IMR-90 (cell line): ENCODE data around the gene R3HDM2. TPM values are rescaled to one million over a fixed set of nuclear protein-coding genes. Genes with fewer than 3 reads are reported as not detected.

Experiments used
- ATAC-seq: fragments of 200-7000 bp; cut with Tn5 transposase; 2 replicates; pipeline ENCODE4 v1.9.1; 2020; ENCODE audit warnings: low read depth, mild to moderate bottlenecking, moderate library complexity
- BruUV-seq: library from RNA; stranded (reverse); fragments of 400-500 nt; replicated peaks from 2 replicates; lab custom pipeline; 2021; lab: Mats Ljungman, UMichigan
- CTCF ChIA-PET: fragments of 300-600 bp; formaldehyde crosslinking; extraction: SDS; loops from one replicate; lab custom pipeline; 2021; ENCODE audit warnings: antibody characterized with exemption; lab: Yijun Ruan, JAX
- POLR2A ChIA-PET: fragments of 300-600 bp; sonication (Branson Sonifier 250); formaldehyde crosslinking; loops from one replicate; lab custom pipeline; 2022; ENCODE audit warnings: antibody characterized with exemption; ENCODE audit not compliant: unreplicated experiment; lab: Charles Lee
- DNase-seq: peaks from one replicate; pipeline ENCODE4 v3.0.0; 2013
- H2AFZ ChIP-seq: replicated peaks from 2 replicates; pipeline ENCODE3; 2013; ENCODE audit warnings: low read length, mild to moderate bottlenecking; ENCODE audit not compliant: poor library complexity
- H2AK5ac ChIP-seq: 2 replicates; pipeline ENCODE4 v1.6.1; 2013; ENCODE audit warnings: low read depth, low read length, inconsistent platforms
- H2AK9ac ChIP-seq: replicated peaks from 2 replicates; pipeline ENCODE3; 2013; ENCODE audit warnings: mild to moderate bottlenecking, low read depth, low read length, moderate library complexity; ENCODE audit not compliant: poor library complexity
- H2BK120ac ChIP-seq: 2 replicates; pipeline ENCODE4 v1.6.1; 2013; ENCODE audit warnings: low read depth, low read length, inconsistent platforms
- H2BK15ac ChIP-seq: 3 replicates; pipeline ENCODE4 v1.6.1; 2013; ENCODE audit warnings: low read depth, low read length, inconsistent platforms
- H2BK20ac ChIP-seq: 2 replicates; pipeline ENCODE4 v1.6.1; 2013; ENCODE audit warnings: low read depth, mild to moderate bottlenecking, inconsistent platforms, low read length, moderate library complexity
- H2BK5ac ChIP-seq: 2 replicates; pipeline ENCODE4 v1.6.1; 2013; ENCODE audit warnings: mild to moderate bottlenecking, low read depth, low read length, inconsistent platforms; ENCODE audit not compliant: poor library complexity, severe bottlenecking
- H3K14ac ChIP-seq: replicated peaks from 2 replicates; pipeline ENCODE4 v1.6.1; 2013; ENCODE audit warnings: low read depth, low read length, inconsistent platforms
- H3K18ac ChIP-seq: 2 replicates; pipeline ENCODE4 v1.6.1; 2013; ENCODE audit warnings: low read depth, low read length, control low read depth
- H3K23ac ChIP-seq: 2 replicates; pipeline ENCODE4 v1.6.1; 2013; ENCODE audit warnings: low read depth, low read length, inconsistent platforms
- H3K27ac ChIP-seq: 2 replicates; pipeline ENCODE4 v1.5.1; 2013; ENCODE audit warnings: mild to moderate bottlenecking, control low read depth, low read length; ENCODE audit not compliant: insufficient read depth
- H3K27me3 ChIP-seq: 2 replicates; pipeline ENCODE4 v1.6.1; 2013; ENCODE audit warnings: low read length; ENCODE audit not compliant: control insufficient read depth, insufficient read depth
- H3K36me3 ChIP-seq: 2 replicates; pipeline ENCODE4 v1.6.1; 2013; ENCODE audit warnings: low read length, mixed read lengths; ENCODE audit not compliant: control insufficient read depth, insufficient read depth
- H3K4ac ChIP-seq: 2 replicates; pipeline ENCODE4 v1.6.1; 2013; ENCODE audit warnings: low read depth, low read length, inconsistent platforms
- H3K4me1 ChIP-seq: 2 replicates; pipeline ENCODE4 v1.6.1; 2013; ENCODE audit warnings: low read length, mixed read lengths; ENCODE audit not compliant: control insufficient read depth, insufficient read depth
- H3K4me2 ChIP-seq: 2 replicates; pipeline ENCODE4 v1.6.1; 2013; ENCODE audit warnings: low read depth, mild to moderate bottlenecking, control low read depth, low read length, moderate library complexity
- H3K4me3 ChIP-seq: 2 replicates; pipeline ENCODE4 v1.5.1; 2013; ENCODE audit warnings: low read depth, mild to moderate bottlenecking, control low read depth, low read length, moderate library complexity; ENCODE audit not compliant: insufficient read depth
- H3K56ac ChIP-seq: 2 replicates; pipeline ENCODE4 v1.6.1; 2013; ENCODE audit warnings: low read length, inconsistent platforms; ENCODE audit not compliant: insufficient read depth; ENCODE audit errors: extremely low read depth
- H3K79me1 ChIP-seq, 2 experiments: 2 replicates each; pipeline ENCODE4 v1.6.1; 2013; ENCODE audit warnings: low read length in 2 of 2, inconsistent platforms in 1 of 2, low read depth in 1 of 2
- H3K9ac ChIP-seq: 2 replicates; pipeline ENCODE4 v1.6.1; 2013; ENCODE audit warnings: low read depth, low read length, control low read depth
- H3K9me1 ChIP-seq: 2 replicates; pipeline ENCODE4 v1.6.1; 2013; ENCODE audit warnings: low read length, inconsistent platforms; ENCODE audit not compliant: insufficient read depth
- H3K9me3 ChIP-seq: 2 replicates; pipeline ENCODE4 v1.6.1; 2013; ENCODE audit warnings: low read length; ENCODE audit not compliant: control insufficient read depth, insufficient read depth
- H4K20me1 ChIP-seq: 2 replicates; pipeline ENCODE4 v1.6.1; 2013; ENCODE audit warnings: low read length, inconsistent platforms; ENCODE audit not compliant: insufficient read depth
- H4K5ac ChIP-seq: 2 replicates; pipeline ENCODE4 v1.6.1; 2013; ENCODE audit warnings: mild to moderate bottlenecking, low read depth, low read length, control low read depth
- H4K8ac ChIP-seq, 2 experiments: 2 replicates each; pipeline ENCODE4 v1.6.1; 2013; ENCODE audit warnings: low read depth in 2 of 2, low read length in 2 of 2, control low read depth in 1 of 2, inconsistent platforms in 1 of 2
- H4K91ac ChIP-seq: 2 replicates; pipeline ENCODE4 v1.6.1; 2013; ENCODE audit warnings: low read depth, low read length, inconsistent platforms; ENCODE audit not compliant: insufficient read depth
- BHLHE40 ChIP-seq: fragments of 150-350 bp; IDR thresholded peaks from 2 replicates; pipeline ENCODE4 v1.6.1; 2016; ENCODE audit warnings: mild to moderate bottlenecking, low read depth, low read length
- CEBPB ChIP-seq: IDR thresholded peaks from 2 replicates; pipeline ENCODE4 v1.6.1; 2012; ENCODE audit warnings: low read depth, low read length, improper control_type of control experiment
- CHD1 ChIP-seq: IDR thresholded peaks from 2 replicates; pipeline ENCODE4 v1.6.1; 2012; ENCODE audit warnings: low read depth, low read length, improper control_type of control experiment
- CTCF ChIP-seq: conservative IDR thresholded peaks from 2 replicates; pipeline ENCODE4 v1.5.1; 2012; ENCODE audit warnings: mild to moderate bottlenecking, low read depth, low read length, improper control_type of control experiment
- ELK1 ChIP-seq: fragments of 150-350 bp; IDR thresholded peaks from 2 replicates; pipeline ENCODE4 v1.6.1; 2016; ENCODE audit warnings: low read depth, mild to moderate bottlenecking, low read length, moderate library complexity, borderline replicate concordance
- FOS ChIP-seq: fragments of 150-350 bp; IDR thresholded peaks from 2 replicates; pipeline ENCODE4 v1.6.1; 2016; ENCODE audit warnings: low read depth, low read length
- MAZ ChIP-seq: IDR thresholded peaks from 2 replicates; pipeline ENCODE4 v1.6.1; 2012; ENCODE audit warnings: low read depth, mild to moderate bottlenecking, low read length, improper control_type of control experiment, moderate library complexity, borderline replicate concordance
- MXI1 ChIP-seq: IDR thresholded peaks from 2 replicates; pipeline ENCODE4 v1.6.1; 2012; ENCODE audit warnings: low read depth, mild to moderate bottlenecking, low read length, moderate library complexity, borderline replicate concordance
- NFE2L2 ChIP-seq: fragments of 150-350 bp; IDR thresholded peaks from 2 replicates; pipeline ENCODE4 v1.6.1; 2016; ENCODE audit warnings: low read depth, mild to moderate bottlenecking, low read length
- POLR2A ChIP-seq: IDR thresholded peaks from 2 replicates; pipeline ENCODE4 v1.6.1; 2012; ENCODE audit warnings: mild to moderate bottlenecking, low read depth, low read length
- RAD21 ChIP-seq: IDR thresholded peaks from 2 replicates; pipeline ENCODE4 v1.6.1; 2012; ENCODE audit warnings: low read length, improper control_type of control experiment
- RCOR1 ChIP-seq: IDR thresholded peaks from 2 replicates; pipeline ENCODE4 v1.6.1; 2012; ENCODE audit warnings: mild to moderate bottlenecking, low read length, improper control_type of control experiment; ENCODE audit not compliant: insufficient replicate concordance
- RFX5 ChIP-seq: IDR thresholded peaks from 2 replicates; pipeline ENCODE4 v1.8.0; 2012; ENCODE audit warnings: low read depth, mild to moderate bottlenecking, low read length, moderate library complexity
- SMC3 ChIP-seq: fragments of 150-350 bp; IDR thresholded peaks from 2 replicates; pipeline ENCODE4 v1.6.1; 2016; ENCODE audit warnings: low read depth, mild to moderate bottlenecking, antibody characterized with exemption, low read length, moderate library complexity
- USF2 ChIP-seq: fragments of 150-350 bp; IDR thresholded peaks from 2 replicates; pipeline ENCODE4 v1.6.1; 2017; ENCODE audit warnings: mild to moderate bottlenecking, antibody characterized with exemption, low read length, low read depth
- WGBS, 2 experiments: methylation state at CpG; one replicate each; pipeline versions ENCODE4 v1.1.5 to v1.1.7; 2013; ENCODE audit warnings: missing lambda C conversion rate in 2 of 2; ENCODE audit not compliant: insufficient read length in 1 of 2; ENCODE audit errors: extremely low coverage in 2 of 2; 5-methylcytosine and 5-hydroxymethylcytosine counted together
- dilution Hi-C: fragments of 300-500 bp; cut with HindIII; formaldehyde crosslinking; loops from one replicate; pipeline ENCODE4 v1.14.3; 2018; ENCODE audit warnings: low sequenced_read_pairs; ENCODE audit not compliant: unreplicated experiment
- in situ Hi-C: fragments of 300-500 bp; cut with MboI; formaldehyde crosslinking; loops from 3 replicates; pipeline ENCODE4 v1.14.3; 2019; ENCODE audit warnings: low sequenced_read_pairs, inconsistent platforms, mixed read lengths
- intact Hi-C: fragments of 100-400 bp; cut with micrococcal nuclease; formaldehyde crosslinking; loops from 2 replicates; pipeline ENCODE4 v1.10.0; 2022
- polyA plus RNA-seq, 3 experiments: library from polyadenylated mRNA; depleted of rRNA; stranded (reverse); fragments of >200 nt; gene quantifications; 2 replicates each; pipeline ENCODE4 v1.2.3, GENCODE V29; 2012; ENCODE audit warnings: low replicate concordance in 1 of 3
- total RNA-seq: library from RNA; depleted of rRNA; stranded (reverse); fragments of >200 nt; gene quantifications from 2 replicates; pipeline ENCODE4 v1.2.3, GENCODE V29; 2012

The R3HDM2 gene
- total and polyA plus RNA-seq, 2 of the 4 experiments (the other 2 are of a cell fraction): 7.5 to 28.4 TPM

- Histone ChIP-seq H4K20me1 (no peaks in the 10 kb centered on the region), H3K4ac (no peak overlapping the region), H2BK5ac (no peak overlapping the region), H4K5ac (no peak overlapping the region), H2AK5ac (no peak overlapping the region), H3K27ac (no peak overlapping the region), H3K14ac (no peak overlapping the region), H4K91ac (no peak overlapping the region), H3K9ac (no peak overlapping the region), H3K27me3 (no peaks in the 10 kb centered on the region), H3K56ac (no peak overlapping the region), H3K4me2 (no peak overlapping the region), H3K36me3 (no peaks in the 10 kb centered on the region; the same call in 1 of the 2 replicates), H3K23ac (no peak overlapping the region), H3K4me3 (no peak overlapping the region), H2BK15ac (no peak overlapping the region), H3K79me1 (peaks cover 5 to 14% of the 10 kb centered on the region in 2 experiments; a peak in 3 of 4 replicates), H3K9me1 (0 out of 2 replicates have a peak, but pooled peaks cover 4% of the 10 kb centered on the region), H3K18ac (no peak overlapping the region), H2BK20ac (no peak overlapping the region), H3K4me1 (no peaks in the 10 kb centered on the region), H4K8ac (no peak overlapping the region), H2AK9ac (no peak overlapping the region), H2BK120ac (no peak overlapping the region), H3K9me3 (no peaks in the 10 kb centered on the region), H2AFZ (no peak overlapping the region)
- intact Hi-C loops: no loop called here
- no TSS peak for BruUV-seq
- ChIA-PET POLR2A (no interaction called here), CTCF (no interaction called here)
- WGBS, 2 experiments: no CpG with 5 or more reads among the region's 4 CpGs
- DNase-seq: no peak
- in situ Hi-C loops: no loop called here
- TF ChIP-seq CEBPB (no peak), USF2 (no peak), SMC3 (no peak), RAD21 (no peak), NFE2L2 (no peak), BHLHE40 (no peak), CTCF (no peak), ELK1 (no peak), RCOR1 (no peak), RFX5 (no peak), POLR2A (no peak), FOS (no peak), MXI1 (no peak), MAZ (no peak), CHD1 (no peak)
- dilution Hi-C loops: no loop called here
- ATAC-seq: no peak
These were observed 101.6 kb downstream of the R3HDM2 start for GRCh38 chr12:57329219-57329618.
